Lower leg skin (tissue), 3 donors: ENCODE results near the gene FAM193A.

Source experiments
- CTCF ChIP-seq, 3 donors: fragments of 450-650 bp; IDR thresholded peaks; one replicate each; pipeline ENCODE4 v1.5.1; 2016; ENCODE audit warnings: antibody characterized with exemption in 3 of 3, mild to moderate bottlenecking in 3 of 3, moderate library complexity in 2 of 3
- POLR2A ChIP-seq, 2 donors: fragments of 450-650 bp; IDR thresholded peaks; one replicate each; pipeline ENCODE4 v1.6.1; 2016 to 2017; ENCODE audit warnings: antibody characterized with exemption in 2 of 2, mild to moderate bottlenecking in 1 of 2, moderate library complexity in 1 of 2

GRCh38 chr4:2689825-2690700, 153.6 kb downstream of the FAM193A start:
- TF ChIP-seq POLR2A (IDR thresholded peaks at IDR 0.05) (no peak), CTCF (IDR thresholded peaks at IDR 0.05) (no peak)
